Measurements from ENCODE around the gene ANGPTL7.

The ANGPTL7 gene

GRCh38 chr1:11178021-11179015, 10.8 kb upstream of the ANGPTL7 start (continued):
- no peak for TF ChIP-seq REST (tag by site-specific recombination; IDR thresholded peaks at IDR 0.05)
- TF ChIP-seq ZNF221 (tag by site-specific recombination; IDR thresholded peaks at IDR 0.05; ENCODE audit: borderline replicate concordance), result peak; percentile 14; the same call in 1 of the 2 replicates
- TF ChIP-seq KLF7 (tag by site-specific recombination; IDR thresholded peaks at IDR 0.05; ENCODE audit: borderline replicate concordance), result peak; percentile 84; the same call in 1 of the 2 replicates
- peak; percentile 100 for TF ChIP-seq SP7 (tag by site-specific recombination; IDR thresholded peaks at IDR 0.05)
- TF ChIP-seq ZBTB48 (tag by site-specific recombination; IDR thresholded peaks at IDR 0.05), result no peak
- peak; percentile 95; the same call in 1 of the 2 replicates for TF ChIP-seq BCL11A (tag by site-specific recombination; IDR thresholded peaks at IDR 0.05; ENCODE audit: low read depth)
- peak; percentile 58; the same call in 1 of the 2 replicates for TF ChIP-seq ZNF664 (tag by site-specific recombination; IDR thresholded peaks at IDR 0.05)
- TF ChIP-seq ZNF449 (tag by site-specific recombination; IDR thresholded peaks at IDR 0.05), result peak; percentile 64; the same call in 1 of the 2 replicates
- no peak for TF ChIP-seq ZNF48 (tag by site-specific recombination; IDR thresholded peaks at IDR 0.05)
- TF ChIP-seq ZNF600 (tag by site-specific recombination; IDR thresholded peaks at IDR 0.05), result peak; percentile 65
- no peak for TF ChIP-seq SALL2 (tag by site-specific recombination; IDR thresholded peaks at IDR 0.05; ENCODE audit: borderline replicate concordance)
- no peak for TF ChIP-seq ZNF510 (tag by site-specific recombination; IDR thresholded peaks at IDR 0.05; ENCODE audit: insufficient replicate concordance)
- TF ChIP-seq ZNF561 (tag by site-specific recombination; IDR thresholded peaks at IDR 0.05; ENCODE audit: borderline replicate concordance), result peak; percentile 94
- no peak for TF ChIP-seq ZFP3 (tag by site-specific recombination; IDR thresholded peaks at IDR 0.05; ENCODE audit: low read depth)
- TF ChIP-seq SP3 (tag by site-specific recombination; IDR thresholded peaks at IDR 0.05), result no peak
- no peak; the same call in 1 of the 2 replicates for TF ChIP-seq ZNF830 (tag by site-specific recombination; IDR thresholded peaks at IDR 0.05; ENCODE audit: low read depth)
- TF ChIP-seq ZNF121 (tag by site-specific recombination; IDR thresholded peaks at IDR 0.05), result peak; percentile 80; the same call in 1 of the 2 replicates
- TF ChIP-seq ZNF670 (tag by site-specific recombination; IDR thresholded peaks at IDR 0.05; ENCODE audit: low read depth), result no peak
- TF ChIP-seq ZBTB11 (tag by site-specific recombination; conservative IDR thresholded peaks at IDR 0.05; ENCODE audit: low read depth), result no peak
- TF ChIP-seq ZNF184 (tag by site-specific recombination; IDR thresholded peaks at IDR 0.05), result no peak
- TF ChIP-seq ELK4 (IDR thresholded peaks at IDR 0.05; ENCODE audit: borderline replicate concordance, low read depth, low read length), result no peak
- TF ChIP-seq ZNF571 (tag by site-specific recombination; IDR thresholded peaks at IDR 0.05), result no peak
- TF ChIP-seq SCRT2 (tag by site-specific recombination; IDR thresholded peaks at IDR 0.05), result 0 out of 2 replicates have a peak, but pooled peaks have one; percentile 28
- no peak for TF ChIP-seq ZNF148 (tag by site-specific recombination; IDR thresholded peaks at IDR 0.05; ENCODE audit: borderline replicate concordance)
- no peak for TF ChIP-seq ZNF239 (tag by site-specific recombination; IDR thresholded peaks at IDR 0.05)
- TF ChIP-seq ZNF223 (tag by site-specific recombination; IDR thresholded peaks at IDR 0.05), result no peak

All from HEK293 (cell line).